Measurements from ENCODE around the gene GPD2. TPM values are rescaled to one million over a fixed set of nuclear protein-coding genes. Genes with fewer than 3 reads are reported as not detected.

GPD2 gene
- total and polyA plus RNA-seq, 2 donors: 7.9 to 56.0 TPM

DNA sequence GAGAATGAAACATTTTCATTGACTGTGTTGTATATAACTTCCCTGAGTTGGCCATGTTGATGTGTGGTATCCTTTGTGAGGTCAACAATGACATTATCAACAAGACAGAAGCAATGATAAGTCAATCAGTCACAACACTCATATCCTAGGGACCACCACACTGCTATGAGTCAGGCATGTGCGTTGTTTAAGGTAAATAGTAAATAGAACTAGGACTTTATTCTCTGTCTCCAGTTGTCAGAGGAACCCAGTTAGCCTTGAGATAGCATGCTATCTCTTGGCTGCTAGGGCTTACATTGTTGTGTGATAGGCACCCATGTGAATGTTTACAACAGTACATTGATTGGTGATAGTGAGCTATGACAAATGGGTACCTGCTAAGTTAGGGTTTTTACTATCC is 37.3 kb downstream of the GPD2 start:
- Histone ChIP-seq H3K36me3 (ENCODE audit: insufficient read depth) (no peaks in the 10 kb centered on the region), H3K4me1 (ENCODE audit: insufficient read depth) (no peaks in the 10 kb centered on the region), H3K27ac (ENCODE audit: low read depth) (no peak overlapping the region), H3K4me3 (ENCODE audit: low read depth, low read length) (no peak overlapping the region)
- DNase-seq (ENCODE audit: extremely low spot score): no peak
- 94% methylated on average over 1 of the region's 1 CpG for WGBS

DNA sequence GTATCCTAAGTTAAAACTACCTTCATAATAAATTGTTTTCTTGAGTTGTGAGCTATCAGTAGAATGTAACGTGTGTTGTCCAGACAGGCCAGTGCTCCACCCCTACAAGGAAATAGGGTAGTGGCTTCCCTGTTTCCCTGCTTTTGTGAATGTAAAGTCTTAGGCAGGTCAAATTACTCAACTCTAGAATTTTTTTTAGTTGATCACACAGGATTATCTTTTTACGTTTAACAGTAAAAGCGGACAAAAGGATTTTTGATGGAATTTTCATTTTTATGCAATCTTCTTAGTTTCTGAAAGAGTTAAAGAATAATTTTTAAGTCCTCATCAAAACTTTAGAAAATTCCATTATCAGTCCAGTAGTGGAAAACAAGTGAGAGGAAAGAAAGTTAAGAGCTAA is 38.2 kb downstream of the GPD2 start:
- H3K4me1 ChIP-seq (ENCODE audit: insufficient read depth): no peaks in the 10 kb centered on the region
- peak overlapping the region; percentile 23 for H3K27ac ChIP-seq (ENCODE audit: low read depth)
- no peak for DNase-seq (ENCODE audit: extremely low spot score)
- H3K4me3 ChIP-seq (ENCODE audit: low read depth, low read length): no peak overlapping the region
- 85% methylated on average over 3 of the region's 3 CpGs for WGBS
- no peaks in the 10 kb centered on the region for H3K36me3 ChIP-seq (ENCODE audit: insufficient read depth)

DNA sequence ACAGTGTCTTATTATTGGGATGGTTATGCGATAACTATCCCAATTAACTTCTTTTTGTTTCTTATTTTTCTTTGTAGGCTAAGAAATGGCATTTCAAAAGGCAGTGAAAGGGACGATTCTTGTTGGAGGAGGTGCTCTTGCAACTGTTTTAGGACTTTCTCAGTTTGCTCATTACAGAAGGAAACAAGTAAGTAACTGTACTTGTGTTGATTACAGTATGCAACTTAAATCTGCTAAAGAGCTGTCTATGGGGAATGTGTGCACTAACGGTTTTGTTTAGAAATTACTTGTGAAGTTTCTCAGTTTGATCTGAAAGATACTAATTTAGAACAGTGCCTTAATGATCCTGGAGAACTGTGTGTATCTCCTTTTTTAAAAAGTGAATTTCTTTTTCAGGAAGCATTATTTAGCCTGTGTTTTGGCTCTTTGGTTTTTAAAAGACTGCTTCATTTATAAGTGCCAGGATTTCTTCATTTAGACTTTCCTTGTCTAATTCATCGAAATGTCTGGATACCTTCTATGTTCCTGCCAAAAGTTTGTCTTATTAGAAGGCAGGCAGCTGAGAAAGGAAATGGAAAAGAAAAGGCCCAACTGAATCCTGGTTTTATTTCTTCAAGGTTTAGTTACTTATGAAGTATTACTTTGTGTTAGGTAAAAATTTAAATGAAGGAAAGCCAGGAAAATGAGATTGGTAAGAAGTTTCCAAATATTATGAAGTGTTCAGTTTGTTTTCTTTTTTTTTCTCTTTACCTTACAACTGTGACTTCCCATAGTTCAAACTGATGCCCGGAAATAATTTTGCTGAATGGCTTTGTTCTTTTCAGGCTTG is 40.1 kb downstream of the GPD2 start:
- Histone ChIP-seq H3K36me3 (ENCODE audit: insufficient read depth) (no peaks in the 10 kb centered on the region), H3K4me1 (ENCODE audit: insufficient read depth) (no peaks in the 10 kb centered on the region), H3K27ac (ENCODE audit: low read depth) (no peak overlapping the region), H3K4me3 (ENCODE audit: low read depth, low read length) (no peak overlapping the region)
- no peak for DNase-seq (ENCODE audit: extremely low spot score)
- 65% methylated on average over 5 of the region's 5 CpGs for WGBS

DNA sequence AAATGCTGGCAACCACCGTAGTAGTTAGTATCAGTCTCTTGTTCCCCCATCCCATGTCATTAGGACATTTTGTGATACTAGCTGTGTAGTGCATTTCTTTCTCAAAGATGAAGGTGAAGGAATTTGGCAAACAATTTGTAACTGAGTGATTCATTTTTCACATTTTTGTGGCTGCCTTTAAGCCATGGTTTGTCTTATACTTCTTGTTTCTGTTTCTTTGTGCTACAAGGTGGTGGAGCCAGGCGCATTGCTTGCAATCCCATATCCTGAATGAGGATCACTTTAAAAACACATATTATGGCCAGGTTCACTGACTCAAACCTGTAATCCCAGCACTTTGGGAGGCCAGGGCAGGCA is 40.6 kb downstream of the GPD2 start:
- Histone ChIP-seq H3K4me3 (ENCODE audit: low read depth, low read length) (no peak overlapping the region), H3K36me3 (ENCODE audit: insufficient read depth) (no peaks in the 10 kb centered on the region), H3K27ac (ENCODE audit: low read depth) (no peak overlapping the region), H3K4me1 (ENCODE audit: insufficient read depth) (no peaks in the 10 kb centered on the region)
- no peak for DNase-seq (ENCODE audit: extremely low spot score)
- 85% methylated on average over 2 of the region's 2 CpGs for WGBS

DNA sequence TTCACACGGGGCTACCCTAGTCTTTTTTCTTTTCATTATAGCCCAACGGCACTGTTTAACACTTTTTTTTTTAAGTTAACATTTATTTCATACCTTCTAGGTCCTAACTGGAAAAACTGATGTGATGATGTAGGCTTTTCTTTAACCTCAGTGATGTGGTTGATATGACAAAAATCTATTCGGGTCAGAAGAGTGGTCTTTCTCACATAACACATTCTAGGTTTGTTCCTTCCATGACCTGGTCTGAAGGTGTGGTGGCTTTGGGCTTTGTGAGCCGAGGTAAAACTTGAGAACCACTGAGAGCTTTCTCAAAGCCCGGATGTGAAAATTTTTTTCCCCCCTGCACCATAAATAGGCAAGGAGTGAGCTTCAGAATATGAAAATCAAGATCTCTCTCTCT is 44.2 kb downstream of the GPD2 start:
- DNase-seq (ENCODE audit: extremely low spot score): no peak
- WGBS: 90% methylated on average over 5 of the region's 5 CpGs
- no peak overlapping the region for H3K4me3 ChIP-seq (ENCODE audit: low read depth, low read length)
- no peaks in the 10 kb centered on the region for H3K4me1 ChIP-seq (ENCODE audit: insufficient read depth)
- H3K27ac ChIP-seq (ENCODE audit: low read depth): no peak overlapping the region
- H3K36me3 ChIP-seq (ENCODE audit: insufficient read depth): no peaks in the 10 kb centered on the region

DNA sequence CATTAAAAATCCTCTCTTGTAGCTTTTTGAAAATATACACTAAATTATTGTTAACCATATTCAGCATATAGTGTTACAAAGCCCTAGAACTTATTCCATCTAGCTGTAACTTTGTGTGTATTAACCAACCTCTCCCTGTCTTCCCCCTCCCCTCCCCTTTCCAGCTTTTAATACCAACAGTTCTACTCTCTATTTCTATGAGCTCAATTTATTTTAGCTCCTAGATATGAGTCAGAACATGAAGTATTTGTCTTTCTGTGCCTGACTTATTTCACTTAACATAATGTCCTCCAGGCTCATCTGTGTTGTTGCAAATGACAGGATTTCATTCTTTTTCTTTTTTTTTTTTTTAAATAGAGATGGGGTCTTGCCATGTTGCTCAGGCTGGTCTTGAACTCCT is 45.1 kb downstream of the GPD2 start:
- Histone ChIP-seq H3K36me3 (ENCODE audit: insufficient read depth) (no peaks in the 10 kb centered on the region), H3K4me1 (ENCODE audit: insufficient read depth) (no peaks in the 10 kb centered on the region), H3K4me3 (ENCODE audit: low read depth, low read length) (no peak overlapping the region), H3K27ac (ENCODE audit: low read depth) (no peak overlapping the region)
- no peak for DNase-seq (ENCODE audit: extremely low spot score)

DNA sequence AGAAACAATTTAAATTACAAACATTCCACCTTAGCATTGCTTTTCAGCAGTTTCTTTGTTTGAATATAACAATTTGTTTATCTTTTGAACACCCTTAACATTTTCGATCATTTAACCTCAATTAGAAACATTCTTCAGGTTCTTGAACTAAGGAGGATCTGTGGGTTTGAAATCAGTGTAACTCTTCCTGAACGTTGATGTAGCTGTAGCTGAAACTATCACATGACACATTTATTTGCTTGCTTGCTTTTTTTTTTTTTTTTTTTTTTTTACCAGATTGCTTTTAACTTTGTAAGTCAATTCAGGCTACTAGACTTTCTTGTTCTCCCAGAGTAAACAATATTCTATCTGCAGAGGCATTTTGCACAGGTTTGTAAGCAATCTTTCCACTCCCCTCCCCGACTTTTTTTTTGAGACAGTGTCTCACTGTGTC is 47.6 kb downstream of the GPD2 start:
- no peak for DNase-seq (ENCODE audit: extremely low spot score)
- no peaks in the 10 kb centered on the region for H3K4me1 ChIP-seq (ENCODE audit: insufficient read depth)
- peak overlapping the region; percentile 10 for H3K27ac ChIP-seq (ENCODE audit: low read depth)
- no peak overlapping the region for H3K4me3 ChIP-seq (ENCODE audit: low read depth, low read length)
- 58% methylated on average over 3 of the region's 3 CpGs for WGBS
- no peaks in the 10 kb centered on the region for H3K36me3 ChIP-seq (ENCODE audit: insufficient read depth)

DNA sequence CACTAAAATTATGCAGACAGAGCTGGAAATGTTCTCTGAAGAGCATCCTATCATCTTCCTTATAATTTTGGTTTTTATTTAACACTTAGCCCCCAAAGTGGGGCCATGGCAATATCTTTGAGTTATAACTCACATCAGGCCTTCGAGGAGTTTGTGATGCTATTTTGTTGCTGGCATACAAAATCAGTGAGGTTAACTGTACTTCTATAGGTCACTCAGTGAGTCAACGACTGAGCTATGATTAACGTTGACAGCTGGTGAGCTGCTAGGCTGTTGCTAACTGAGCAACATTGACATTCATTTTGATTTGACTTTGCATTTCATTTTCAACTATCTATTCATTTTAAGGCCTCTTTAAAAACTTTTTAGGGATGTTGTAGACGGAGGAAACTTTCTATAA is 50.0 kb downstream of the GPD2 start:
- H3K36me3 ChIP-seq (ENCODE audit: insufficient read depth): no peaks in the 10 kb centered on the region
- 64% methylated on average over 4 of the region's 4 CpGs for WGBS
- H3K4me1 ChIP-seq (ENCODE audit: insufficient read depth): no peaks in the 10 kb centered on the region
- H3K27ac ChIP-seq (ENCODE audit: low read depth): no peak overlapping the region
- no peak for DNase-seq (ENCODE audit: extremely low spot score)
- H3K4me3 ChIP-seq (ENCODE audit: low read depth, low read length): no peak overlapping the region

DNA sequence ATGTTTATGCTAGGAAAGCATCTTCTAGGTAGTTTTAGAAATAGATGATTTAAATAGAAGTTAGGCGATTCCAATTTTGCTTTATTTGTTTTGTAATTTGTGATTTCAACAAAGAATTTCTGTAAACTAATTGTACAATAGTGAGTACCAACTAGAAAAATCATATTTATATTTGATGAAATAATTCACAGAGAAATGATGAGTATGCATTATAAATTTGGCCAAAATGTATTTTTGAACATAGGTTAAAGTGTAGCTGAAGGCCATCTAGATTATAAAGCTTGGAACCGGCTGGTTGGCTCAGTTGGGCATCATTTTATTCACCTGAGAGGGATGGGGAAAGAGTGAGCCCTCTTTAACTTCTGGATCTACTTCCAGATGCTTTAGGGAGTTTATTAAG is 50.4 kb downstream of the GPD2 start:
- WGBS: 97% methylated on average over 2 of the region's 2 CpGs
- DNase-seq (ENCODE audit: extremely low spot score): no peak
- H3K4me3 ChIP-seq (ENCODE audit: low read depth, low read length): no peak overlapping the region
- no peaks in the 10 kb centered on the region for H3K4me1 ChIP-seq (ENCODE audit: insufficient read depth)
- H3K36me3 ChIP-seq (ENCODE audit: insufficient read depth): no peaks in the 10 kb centered on the region
- H3K27ac ChIP-seq (ENCODE audit: low read depth): no peak overlapping the region

DNA sequence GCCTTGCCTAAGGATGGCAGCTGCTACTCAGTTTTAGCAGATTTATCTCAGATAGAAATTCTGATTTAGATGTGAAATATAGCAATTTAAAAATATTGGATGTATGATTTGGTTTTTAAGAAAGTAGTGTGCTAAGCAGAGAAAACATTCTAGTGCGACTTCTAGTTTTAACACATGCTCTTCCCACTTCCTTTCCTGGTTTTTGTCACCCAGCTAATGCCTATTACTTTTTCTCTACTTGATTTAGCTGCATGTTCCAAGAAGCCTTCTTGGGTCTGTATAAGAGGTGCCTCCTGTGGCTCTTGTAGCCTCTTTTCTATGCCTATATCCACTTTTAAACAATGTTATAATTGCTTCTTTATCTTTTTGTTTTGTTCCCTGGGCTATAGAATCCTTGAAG is 53.0 kb downstream of the GPD2 start:
- no peaks in the 10 kb centered on the region for H3K4me1 ChIP-seq (ENCODE audit: insufficient read depth)
- H3K4me3 ChIP-seq (ENCODE audit: low read depth, low read length): no peak overlapping the region
- no peaks in the 10 kb centered on the region for H3K36me3 ChIP-seq (ENCODE audit: insufficient read depth)
- no peak overlapping the region for H3K27ac ChIP-seq (ENCODE audit: low read depth)
- no peak for DNase-seq (ENCODE audit: extremely low spot score)
- WGBS: 97% methylated on average over 1 of the region's 1 CpG

DNA sequence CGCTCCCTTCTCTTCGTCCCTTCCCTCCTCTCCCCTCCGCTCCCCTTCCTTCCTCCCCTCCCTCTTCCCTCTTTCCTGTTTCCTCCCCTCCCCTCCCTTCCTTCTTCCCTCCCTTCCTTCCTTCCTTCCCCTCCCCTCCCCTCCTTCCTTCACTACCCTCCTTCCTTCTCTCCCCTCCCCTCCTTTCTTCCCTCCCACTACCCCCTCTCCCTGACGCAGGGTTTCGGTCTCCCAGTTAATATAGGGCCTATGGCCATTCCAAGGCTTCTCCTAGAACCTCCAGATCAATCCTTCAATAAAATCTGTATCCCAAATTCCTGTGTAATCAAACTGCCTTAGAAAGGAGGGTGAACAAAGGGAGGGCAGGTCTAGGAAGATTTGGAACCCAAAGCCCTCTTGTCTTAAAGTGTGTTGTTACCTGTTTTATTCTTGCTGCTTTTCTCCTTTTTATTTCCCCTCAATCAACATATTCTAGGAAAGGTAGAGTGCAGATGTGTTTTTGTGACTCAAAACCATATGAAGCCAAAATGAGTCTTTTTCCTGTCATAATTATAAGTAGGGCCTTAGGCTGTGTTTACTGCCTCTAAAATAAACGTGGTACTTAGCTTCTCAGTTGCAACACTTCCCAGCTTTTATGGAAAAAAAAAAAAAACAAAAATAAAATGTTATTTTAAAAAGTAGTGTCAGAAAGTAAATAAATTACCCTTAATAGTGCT is 53.7 kb downstream of the GPD2 start:
- Histone ChIP-seq H3K36me3 (ENCODE audit: insufficient read depth) (no peaks in the 10 kb centered on the region), H3K4me3 (ENCODE audit: low read depth, low read length) (no peak overlapping the region), H3K4me1 (ENCODE audit: insufficient read depth) (no peaks in the 10 kb centered on the region), H3K27ac (ENCODE audit: low read depth) (no peak overlapping the region)
- 66% methylated on average over 6 of the region's 6 CpGs for WGBS
- no peak for DNase-seq (ENCODE audit: extremely low spot score)

DNA sequence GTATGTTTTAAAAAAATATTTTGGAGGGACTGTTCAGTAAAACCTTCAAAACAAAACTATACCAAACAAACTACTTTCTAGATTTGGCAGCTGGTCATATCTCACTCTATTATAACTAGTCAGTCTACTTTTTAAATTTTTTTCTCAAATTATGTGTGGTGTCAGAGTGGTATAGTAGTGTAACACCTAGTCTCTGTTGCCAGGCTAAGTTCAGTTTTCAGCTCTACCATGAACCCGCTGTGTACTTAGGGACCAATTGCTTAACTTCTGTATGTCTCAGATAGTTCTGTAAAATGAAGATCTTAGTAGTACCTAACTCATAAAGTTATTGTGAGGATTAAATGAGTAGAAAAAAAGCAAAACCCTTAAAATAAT is 54.3 kb downstream of the GPD2 start:
- 99% methylated on average over 1 of the region's 1 CpG for WGBS
- no peak for DNase-seq (ENCODE audit: extremely low spot score)
- Histone ChIP-seq H3K36me3 (ENCODE audit: insufficient read depth) (no peaks in the 10 kb centered on the region), H3K27ac (ENCODE audit: low read depth) (no peak overlapping the region), H3K4me3 (ENCODE audit: low read depth, low read length) (no peak overlapping the region), H3K4me1 (ENCODE audit: insufficient read depth) (no peaks in the 10 kb centered on the region)

DNA sequence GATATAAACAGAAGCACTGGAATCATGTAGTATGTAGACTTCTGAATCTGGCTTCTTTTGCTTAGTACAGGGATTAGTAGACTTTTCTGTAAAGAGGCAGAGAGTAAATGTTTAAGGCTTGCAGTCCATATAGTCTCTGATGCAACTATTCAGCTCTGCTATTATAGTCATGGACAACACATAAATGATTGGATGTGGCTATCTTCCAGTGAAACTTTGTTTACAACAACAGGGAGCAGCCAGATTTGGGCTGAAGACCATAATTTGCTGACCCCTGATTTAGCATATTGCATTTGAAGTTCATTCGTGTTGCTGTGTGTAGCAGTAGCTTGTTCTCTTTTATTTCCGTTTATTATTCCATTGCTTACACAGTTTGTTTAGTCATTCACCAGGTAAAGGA is 55.0 kb downstream of the GPD2 start:
- WGBS: 73% methylated on average over 2 of the region's 2 CpGs
- DNase-seq (ENCODE audit: extremely low spot score): no peak
- no peak overlapping the region for H3K27ac ChIP-seq (ENCODE audit: low read depth)

DNA sequence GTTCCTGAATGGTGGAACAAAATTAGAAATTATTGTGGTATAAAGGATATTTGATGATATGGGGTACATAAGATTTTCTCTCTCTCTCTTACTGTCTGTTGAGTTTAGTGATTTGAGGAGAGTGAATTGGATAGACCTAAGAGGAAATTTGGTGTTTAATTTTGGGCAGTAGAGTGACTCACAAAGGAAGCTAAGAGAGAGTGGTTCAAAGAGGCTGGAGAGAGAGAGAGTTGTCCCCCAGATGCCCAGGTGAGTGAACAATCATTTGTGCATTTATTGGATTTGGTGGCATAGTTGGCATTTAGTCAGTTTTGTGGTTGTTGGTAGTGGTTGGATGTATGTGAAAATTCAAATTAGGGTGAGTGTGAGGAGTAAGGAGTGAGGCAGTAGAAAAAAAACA is 56.8 kb downstream of the GPD2 start:
- Histone ChIP-seq H3K4me1 (ENCODE audit: insufficient read depth) (no peaks in the 10 kb centered on the region), H3K4me3 (ENCODE audit: low read depth, low read length) (no peak overlapping the region), H3K36me3 (ENCODE audit: insufficient read depth) (no peaks in the 10 kb centered on the region), H3K27ac (ENCODE audit: low read depth) (no peak overlapping the region)
- no peak for DNase-seq (ENCODE audit: extremely low spot score)

More for the DNA sequence above, 55.0 kb downstream of the GPD2 start:
- H3K4me1 ChIP-seq (ENCODE audit: insufficient read depth): no peaks in the 10 kb centered on the region
- no peak overlapping the region for H3K4me3 ChIP-seq (ENCODE audit: low read depth, low read length)
- H3K36me3 ChIP-seq (ENCODE audit: insufficient read depth): no peaks in the 10 kb centered on the region

Data from urinary bladder (tissue), 4 donors.